Mesothelial cell of epicardium (in vitro differentiated cells): ENCODE measurements around the gene KLHDC8A. TPM values are rescaled to one million over a fixed set of nuclear protein-coding genes. Genes with fewer than 3 reads are reported as not detected.

Experiments used
- DNase-seq, 2 experiments: peaks; one replicate each; pipeline ENCODE4 v3.0.0; 2021; ENCODE audit warnings: low spot score in 2 of 2; ENCODE audit not compliant: unreplicated experiment in 2 of 2
- H3K27ac Mint-ChIP-seq: 2 replicates; pipeline ENCODE4 v1.8.0; 2021; ENCODE audit warnings: mixed read lengths
- H3K27me3 Mint-ChIP-seq: 2 replicates; pipeline ENCODE4 v1.8.0; 2021; ENCODE audit warnings: low read depth, mixed read lengths
- H3K36me3 Mint-ChIP-seq: 2 replicates; pipeline ENCODE4 v1.8.0; 2021; ENCODE audit warnings: mixed read lengths
- H3K4me1 Mint-ChIP-seq: 2 replicates; pipeline ENCODE4 v1.8.0; 2021; ENCODE audit warnings: mixed read lengths
- H3K4me3 Mint-ChIP-seq: 2 replicates; pipeline ENCODE4 v1.8.0; 2021; ENCODE audit warnings: mild to moderate bottlenecking, moderate library complexity, mixed read lengths
- H3K9me3 Mint-ChIP-seq: 2 replicates; pipeline ENCODE4 v1.8.0; 2021; ENCODE audit warnings: mixed read lengths
- total RNA-seq: library from RNA; stranded (reverse); gene quantifications from 3 replicates; pipeline ENCODE4 v1.2.1, GENCODE V29; 2021
- TF ChIP-seq, protein P1 (sequence below): fragments of 200-600 bp; sonication (generic); IDR thresholded peaks from one replicate; pipeline ENCODE4 v1.5.0; 2021; ENCODE audit warnings: antibody characterized with exemption; ENCODE audit not compliant: unreplicated experiment

The KLHDC8A gene
- total RNA-seq, 1 donor from 2014 or later = 0.51 TPM

DNA sequence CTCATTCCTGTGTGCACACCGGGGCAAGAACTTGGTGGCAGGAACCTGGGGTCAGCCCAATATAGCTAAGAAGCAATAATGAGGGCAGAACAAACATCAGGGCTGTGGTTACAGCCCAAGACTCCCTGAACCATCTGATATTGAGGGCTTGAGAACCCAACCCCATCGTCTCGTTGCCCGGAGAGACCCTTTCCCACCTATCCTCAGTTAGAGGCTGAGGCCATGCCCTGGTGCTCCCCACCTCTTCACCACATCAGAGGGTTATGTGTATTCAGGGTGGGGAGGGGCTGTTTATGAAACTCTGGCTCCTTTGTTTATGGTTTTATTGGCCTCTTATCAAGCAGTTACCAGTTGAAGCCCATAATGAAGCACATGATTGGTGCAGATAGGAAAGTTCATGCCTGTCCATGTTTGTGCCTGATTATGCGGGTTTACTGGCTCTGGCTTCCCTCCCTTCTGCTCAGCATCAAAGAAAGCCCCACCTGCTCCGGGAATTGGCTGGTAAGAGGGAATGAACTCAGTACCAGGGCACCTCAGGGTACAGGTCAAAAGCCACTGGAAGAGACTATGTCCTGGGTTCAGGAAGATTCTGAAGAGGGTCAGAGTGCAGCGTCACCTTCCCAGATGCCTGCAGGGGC is 49.7 kb downstream of the KLHDC8A start:
- no peaks in the 10 kb centered on the region for H3K27me3 Mint-ChIP-seq
- peaks cover 40% of the 10 kb centered on the region for H3K36me3 Mint-ChIP-seq
- no peak overlapping the region for H3K4me3 Mint-ChIP-seq
- peaks cover 4% of the 10 kb centered on the region for H3K4me1 Mint-ChIP-seq
- no peaks in the 10 kb centered on the region for H3K9me3 Mint-ChIP-seq
- TF ChIP-seq, protein P1, sequence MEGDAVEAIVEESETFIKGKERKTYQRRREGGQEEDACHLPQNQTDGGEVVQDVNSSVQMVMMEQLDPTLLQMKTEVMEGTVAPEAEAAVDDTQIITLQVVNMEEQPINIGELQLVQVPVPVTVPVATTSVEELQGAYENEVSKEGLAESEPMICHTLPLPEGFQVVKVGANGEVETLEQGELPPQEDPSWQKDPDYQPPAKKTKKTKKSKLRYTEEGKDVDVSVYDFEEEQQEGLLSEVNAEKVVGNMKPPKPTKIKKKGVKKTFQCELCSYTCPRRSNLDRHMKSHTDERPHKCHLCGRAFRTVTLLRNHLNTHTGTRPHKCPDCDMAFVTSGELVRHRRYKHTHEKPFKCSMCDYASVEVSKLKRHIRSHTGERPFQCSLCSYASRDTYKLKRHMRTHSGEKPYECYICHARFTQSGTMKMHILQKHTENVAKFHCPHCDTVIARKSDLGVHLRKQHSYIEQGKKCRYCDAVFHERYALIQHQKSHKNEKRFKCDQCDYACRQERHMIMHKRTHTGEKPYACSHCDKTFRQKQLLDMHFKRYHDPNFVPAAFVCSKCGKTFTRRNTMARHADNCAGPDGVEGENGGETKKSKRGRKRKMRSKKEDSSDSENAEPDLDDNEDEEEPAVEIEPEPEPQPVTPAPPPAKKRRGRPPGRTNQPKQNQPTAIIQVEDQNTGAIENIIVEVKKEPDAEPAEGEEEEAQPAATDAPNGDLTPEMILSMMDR = no peak
- no peak overlapping the region for H3K27ac Mint-ChIP-seq
- DNase-seq = no peak

DNA sequence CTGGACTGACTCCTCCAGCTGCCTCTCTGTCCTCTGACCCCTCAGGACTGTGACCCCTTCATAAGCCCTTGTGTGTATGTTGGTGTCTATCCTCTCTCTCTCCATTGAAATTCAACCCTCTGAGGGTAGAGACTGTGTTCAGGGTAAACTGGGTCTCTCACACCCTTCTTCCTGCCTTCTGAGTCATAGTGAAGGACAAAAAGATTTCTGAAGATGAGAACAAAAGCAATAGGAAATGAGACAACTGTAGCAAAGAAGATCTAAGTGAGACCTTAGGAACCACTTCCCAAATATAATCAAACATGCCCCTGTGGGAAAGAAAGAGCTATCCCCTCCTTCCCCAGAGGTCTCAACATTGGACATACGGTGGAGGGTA is 52.0 kb downstream of the KLHDC8A start:
- no peak overlapping the region for H3K4me3 Mint-ChIP-seq
- no peaks in the 10 kb centered on the region for H3K9me3 Mint-ChIP-seq
- TF ChIP-seq, protein P1 = no peak
- DNase-seq = no peak
- no peaks in the 10 kb centered on the region for H3K27me3 Mint-ChIP-seq
- H3K27ac Mint-ChIP-seq = peak overlapping the region; percentile 28
- peaks cover 26% of the 10 kb centered on the region for H3K4me1 Mint-ChIP-seq
- H3K36me3 Mint-ChIP-seq = peaks cover 34% of the 10 kb centered on the region

DNA sequence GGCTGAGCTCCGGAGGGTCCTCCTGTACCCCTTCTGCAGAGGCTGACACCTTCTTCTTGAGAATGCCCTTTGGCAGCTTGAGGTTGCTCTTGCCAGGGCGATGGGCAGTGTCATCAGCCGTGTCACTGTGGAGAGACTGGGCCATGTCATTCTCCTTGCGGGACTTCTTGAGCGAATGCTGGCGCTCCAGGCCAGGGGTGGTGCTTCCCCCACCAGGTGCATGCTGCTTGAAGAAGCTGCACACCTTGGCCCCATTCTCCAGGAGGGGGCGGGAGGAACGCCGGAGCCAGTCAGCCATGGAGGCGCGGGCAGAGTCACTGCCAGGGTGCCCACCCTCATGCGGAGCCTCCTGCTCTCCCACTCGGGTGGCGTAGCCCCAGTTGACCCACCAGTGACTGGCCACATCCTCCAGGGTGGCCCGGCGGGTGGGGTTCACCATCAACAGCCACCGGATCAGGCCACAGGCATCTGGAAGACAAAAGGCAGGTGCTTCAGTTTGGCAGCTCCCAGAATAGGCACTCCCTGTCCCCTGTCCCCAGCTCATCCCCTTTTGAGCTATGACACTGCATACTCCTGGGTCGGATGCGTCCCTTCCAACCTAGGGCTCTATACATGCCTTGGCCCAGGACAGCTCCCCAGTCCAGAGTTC is 52.6 kb downstream of the KLHDC8A start:
- peaks cover 34% of the 10 kb centered on the region for H3K36me3 Mint-ChIP-seq
- no peak overlapping the region for H3K27ac Mint-ChIP-seq
- peaks cover 28% of the 10 kb centered on the region for H3K4me1 Mint-ChIP-seq
- no peaks in the 10 kb centered on the region for H3K9me3 Mint-ChIP-seq
- TF ChIP-seq, protein P1 = no peak
- no peak for DNase-seq
- no peaks in the 10 kb centered on the region for H3K27me3 Mint-ChIP-seq
- H3K4me3 Mint-ChIP-seq = no peak overlapping the region

DNA sequence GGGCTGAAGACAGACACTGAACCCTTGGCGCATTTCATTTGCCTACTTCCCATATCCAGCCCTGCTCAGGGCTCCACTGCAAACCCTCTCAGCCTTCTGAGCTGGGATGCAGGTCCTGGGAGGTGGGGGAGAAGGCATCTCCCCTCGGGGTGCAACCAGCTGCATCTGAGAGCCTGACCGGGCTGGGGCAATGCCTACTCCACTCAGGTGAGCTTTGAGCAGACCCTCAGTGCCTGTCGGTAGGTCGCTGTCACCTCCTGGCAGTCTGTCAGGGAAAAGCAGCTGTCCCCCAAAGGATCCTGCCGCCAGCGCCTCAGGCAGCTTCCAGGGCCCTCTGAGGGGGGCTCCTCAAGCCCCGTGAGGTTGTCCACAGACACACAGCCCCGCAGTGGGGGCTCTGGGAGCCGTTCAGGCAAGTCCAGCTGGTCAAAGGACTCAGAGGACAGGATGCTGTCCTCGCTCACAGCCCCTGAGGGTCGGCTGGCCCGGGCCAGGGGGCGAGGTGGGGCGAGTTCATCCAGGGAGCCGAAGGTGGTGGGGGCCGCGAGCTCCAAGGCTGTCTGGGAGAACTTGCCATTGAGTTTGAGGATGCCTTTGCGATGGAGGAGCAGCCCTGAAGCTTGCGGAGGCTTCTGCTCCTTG is 53.4 kb downstream of the KLHDC8A start:
- TF ChIP-seq, protein P1 = no peak
- Mint-ChIP-seq H3K4me3 (no peak overlapping the region), H3K4me1 (peaks cover 34% of the 10 kb centered on the region), H3K36me3 (peaks cover 31% of the 10 kb centered on the region), H3K27me3 (no peaks in the 10 kb centered on the region), H3K27ac (peak overlapping the region; percentile 53), H3K9me3 (no peaks in the 10 kb centered on the region)
- DNase-seq = no peak

DNA sequence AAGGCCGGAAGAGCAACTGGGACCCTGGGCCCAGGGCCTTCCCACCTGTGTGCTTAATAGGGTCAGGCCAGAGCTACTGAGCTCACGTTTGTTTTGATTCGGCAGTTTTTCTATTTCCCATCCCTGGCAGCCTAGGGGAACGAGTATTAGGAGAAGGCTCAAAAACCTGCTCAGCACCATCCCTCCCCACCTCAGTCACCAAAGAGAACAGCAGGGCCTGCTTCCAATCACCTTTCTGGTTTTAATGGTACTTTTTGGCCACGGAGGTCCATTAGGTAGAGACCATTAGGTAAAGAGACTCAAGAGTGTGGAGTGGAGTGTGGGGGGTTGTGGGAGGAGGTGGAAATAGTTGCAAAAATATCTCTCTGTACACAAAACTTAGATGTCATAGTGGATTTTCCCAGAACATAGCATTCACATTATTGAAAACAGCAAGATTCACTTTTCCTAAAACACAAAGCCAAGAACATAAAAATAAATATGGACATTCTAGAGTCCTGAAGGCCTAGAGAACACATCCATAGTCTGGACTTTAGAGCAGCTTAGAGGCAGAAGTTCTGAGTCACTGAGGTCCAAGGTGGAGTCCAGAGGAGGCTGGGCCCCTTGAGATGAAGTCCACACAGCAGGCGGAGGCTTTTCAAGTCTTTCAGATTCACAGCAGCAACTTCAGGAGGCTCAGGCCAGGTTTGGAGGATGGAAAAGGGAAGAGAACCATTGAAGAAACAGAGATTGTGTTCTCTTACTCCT is 54.7 kb downstream of the KLHDC8A start:
- Mint-ChIP-seq H3K4me3 (no peak overlapping the region), H3K27ac (peak overlapping the region; percentile 96), H3K27me3 (no peaks in the 10 kb centered on the region), H3K4me1 (peaks cover 41% of the 10 kb centered on the region), H3K36me3 (peaks cover 23% of the 10 kb centered on the region), H3K9me3 (no peaks in the 10 kb centered on the region)
- TF ChIP-seq, protein P1 = no peak
- no peak for DNase-seq
